CD14-positive monocyte (primary cell): ENCODE results near the gene C10orf67. TPM values are rescaled to one million over a fixed set of nuclear protein-coding genes. Genes with fewer than 3 reads are reported as not detected.

ENCODE experiments used
- DNase-seq, 3 donors: peaks; one replicate each; pipeline ENCODE4 v3.0.0-alpha.2; 2011 to 2022
- H2AFZ ChIP-seq: 2 replicates; pipeline ENCODE4 v1.6.0; 2012; ENCODE audit warnings: mild to moderate bottlenecking, low read depth, low read length, inconsistent platforms; ENCODE audit not compliant: insufficient read depth, poor library complexity, severe bottlenecking
- H3K27ac ChIP-seq, 2 donors: 1 replicate in 1 of 2; 2 replicates in 1 of 2; pipeline ENCODE4 v1.5.1; 2012 to 2013; ENCODE audit warnings: low read length in 2 of 2, control low read depth in 1 of 2, inconsistent platforms in 1 of 2, low read depth in 1 of 2, mild to moderate bottlenecking in 1 of 2
- H3K27me3 ChIP-seq, 2 donors: one replicate each; pipeline versions ENCODE4 v1.6.0 to v1.6.1; 2011 to 2013; ENCODE audit warnings: low read length in 2 of 2; ENCODE audit not compliant: control insufficient read depth in 2 of 2, insufficient read depth in 2 of 2
- H3K36me3 ChIP-seq, 2 donors: replicated peaks in 1 of 2; 1 replicate in 1 of 2; 2 replicates in 1 of 2; pipeline versions ENCODE4 v1.5.1 to v1.6.1; 2012 to 2013; ENCODE audit warnings: low read length in 2 of 2, control low read depth in 1 of 2, inconsistent platforms in 1 of 2, mild to moderate bottlenecking in 1 of 2; ENCODE audit not compliant: insufficient read depth in 2 of 2, control insufficient read depth in 1 of 2
- H3K4me1 ChIP-seq, 2 donors: 1 replicate in 1 of 2; 2 replicates in 1 of 2; pipeline versions ENCODE4 v1.5.1 to v1.6.1; 2012 to 2013; ENCODE audit warnings: low read length in 2 of 2, control low read depth in 1 of 2, inconsistent platforms in 1 of 2, mild to moderate bottlenecking in 1 of 2, moderate library complexity in 1 of 2; ENCODE audit not compliant: insufficient read depth in 2 of 2, control insufficient read depth in 1 of 2
- H3K4me2 ChIP-seq: replicated peaks from 2 replicates; pipeline ENCODE3; 2012; ENCODE audit warnings: low read length, moderate library complexity, mild to moderate bottlenecking; ENCODE audit not compliant: poor library complexity, severe bottlenecking; ENCODE audit errors: extremely low read depth
- H3K4me3 ChIP-seq, 3 experiments: fragments of 200-600 bp in 1 of 3; sonication (generic) in 1 of 3; replicated peaks in 1 of 3; 1 replicate in 2 of 3; 2 replicates in 1 of 3; pipeline ENCODE4 v1.5.1; 2011 to 2013; ENCODE audit warnings: low read length in 3 of 3, mild to moderate bottlenecking in 3 of 3, control low read depth in 2 of 3, low read depth in 2 of 3, inconsistent platforms in 1 of 3, moderate library complexity in 1 of 3
- H3K79me2 ChIP-seq: 2 replicates; pipeline ENCODE4 v1.6.0; 2012; ENCODE audit warnings: mild to moderate bottlenecking, control low read depth, inconsistent platforms, low read length, moderate library complexity; ENCODE audit not compliant: insufficient read depth
- H3K9ac ChIP-seq: 2 replicates; pipeline ENCODE4 v1.6.0; 2017; ENCODE audit warnings: low read length, mild to moderate bottlenecking; ENCODE audit not compliant: insufficient read depth, poor library complexity, severe bottlenecking
- H3K9me3 ChIP-seq, 2 donors: replicated peaks in 1 of 2; 1 replicate in 1 of 2; 2 replicates in 1 of 2; pipeline versions ENCODE4 v1.5.1 to v1.6.1; 2012 to 2013; ENCODE audit warnings: low read length in 2 of 2, control low read depth in 1 of 2; ENCODE audit not compliant: control insufficient read depth in 1 of 2, insufficient read depth in 1 of 2
- H4K20me1 ChIP-seq: 2 replicates; pipeline ENCODE4 v1.6.0; 2012; ENCODE audit warnings: mild to moderate bottlenecking, low read length, control low read depth, moderate library complexity; ENCODE audit not compliant: insufficient read depth
- H3K27ac Mint-ChIP-seq, 7 donors: one replicate each; pipeline ENCODE4 v1.8.0; 2020; ENCODE audit warnings: mild to moderate bottlenecking in 7 of 7, mixed read lengths in 7 of 7, moderate library complexity in 6 of 7, inconsistent platforms in 2 of 7
- H3K27me3 Mint-ChIP-seq, 3 donors: one replicate each; pipeline ENCODE4 v1.8.0; 2021 to 2022; ENCODE audit warnings: low read depth in 3 of 3, mild to moderate bottlenecking in 3 of 3, mixed read lengths in 3 of 3, moderate library complexity in 3 of 3, inconsistent platforms in 1 of 3
- H3K36me3 Mint-ChIP-seq, 2 donors: one replicate each; pipeline ENCODE4 v1.8.0; 2020; ENCODE audit warnings: mixed read lengths in 2 of 2, inconsistent platforms in 1 of 2, mild to moderate bottlenecking in 1 of 2
- H3K4me1 Mint-ChIP-seq: one replicate; pipeline ENCODE4 v1.8.0; 2020; ENCODE audit warnings: mild to moderate bottlenecking, mixed read lengths
- H3K4me3 Mint-ChIP-seq, 2 donors: one replicate each; pipeline ENCODE4 v1.8.0; 2020; ENCODE audit warnings: mild to moderate bottlenecking in 2 of 2, mixed read lengths in 2 of 2, moderate library complexity in 1 of 2
- H3K9me3 Mint-ChIP-seq, 7 donors: one replicate each; pipeline ENCODE4 v1.8.0; 2020 to 2022; ENCODE audit warnings: mixed read lengths in 7 of 7, mild to moderate bottlenecking in 6 of 7, moderate library complexity in 6 of 7, inconsistent platforms in 2 of 7
- CTCF ChIP-seq: fragments of 200-600 bp; IDR thresholded peaks from one replicate; pipeline ENCODE4 v1.8.0; 2022; ENCODE audit warnings: antibody characterized with exemption, mild to moderate bottlenecking
- WGBS: methylation state at CpG from one replicate; pipeline ENCODE4 v1.1.5; 2013; ENCODE audit warnings: missing lambda C conversion rate; ENCODE audit not compliant: insufficient coverage; 5-methylcytosine and 5-hydroxymethylcytosine counted together
- intact Hi-C, 2 donors: fragments of 100-400 bp; cut with micrococcal nuclease; formaldehyde crosslinking; loops; one replicate each; pipeline versions ENCODE4 v1.15.0 to v1.15.1; 2023
- polyA plus RNA-seq, 3 donors: library from polyadenylated mRNA; depleted of rRNA in 1 of 3; unstranded in 2 of 3; stranded (reverse) in 1 of 3; fragments of 300-500 nt in 2 of 3; fragments of >200 nt in 1 of 3; fragmentation: Illumina TruSeq in 2 of 3; gene quantifications; 1 replicate in 2 of 3; 2 replicates in 1 of 3; pipeline ENCODE4 v1.2.3, GENCODE V29; 2012 to 2021

C10orf67 gene
- polyA plus RNA-seq, 3 donors: not detected

- H3K79me2 ChIP-seq: no peaks in the 10 kb centered on the region
- no peak overlapping the region for H3K9ac ChIP-seq
- Mint-ChIP-seq H3K27ac (no peak overlapping the region), H3K27me3 (peaks cover 10 to 22% (median 12%) of the 10 kb centered on the region in 3 donors), H3K9me3 (peaks cover 2 to 22% (median 5%) of the 10 kb centered on the region in 7 donors), H3K4me3 (no peak overlapping the region), H3K36me3 (no peaks in the 10 kb centered on the region), H3K4me1 (no peaks in the 10 kb centered on the region)
- no peaks in the 10 kb centered on the region for H4K20me1 ChIP-seq
- no peak for TF ChIP-seq CTCF
- H3K4me3 ChIP-seq: no peak overlapping the region
- intact Hi-C loops: no loop called here
- no peak overlapping the region for H3K4me2 ChIP-seq
- DNase-seq: no peak
- WGBS: no CpG with 5 or more reads among the region's 5 CpGs
- H2AFZ ChIP-seq: no peak overlapping the region
- no peaks in the 10 kb centered on the region for H3K36me3 ChIP-seq
- H3K9me3 ChIP-seq: peaks cover 0 to 5% of the 10 kb centered on the region in 2 donors
- no peaks in the 10 kb centered on the region for H3K4me1 ChIP-seq
- no peak overlapping the region for H3K27ac ChIP-seq
- H3K27me3 ChIP-seq: peaks cover 3 to 9% of the 10 kb centered on the region in 2 donors
These were observed 17.9 kb downstream of the C10orf67 start for GRCh38 chr10:23326544-23327307.

GRCh38 chr10:23325132-23325531 is 19.5 kb downstream of the C10orf67 start:
- no CpG with 5 or more reads among the region's 1 CpG for WGBS
- no peak overlapping the region for H3K4me3 ChIP-seq
- no peak overlapping the region for H2AFZ ChIP-seq
- no peaks in the 10 kb centered on the region for H3K79me2 ChIP-seq
- intact Hi-C loops: no loop called here
- Mint-ChIP-seq H3K27ac (no peak overlapping the region), H3K27me3 (peaks cover 12 to 20% (median 12%) of the 10 kb centered on the region in 3 donors), H3K36me3 (no peaks in the 10 kb centered on the region), H3K4me1 (no peaks in the 10 kb centered on the region), H3K4me3 (peak overlapping the region in 1 of 2 donors; percentile 59), H3K9me3 (peaks cover 0 to 14% (median 2%) of the 10 kb centered on the region in 7 donors)
- H3K4me1 ChIP-seq: no peaks in the 10 kb centered on the region
- H3K27ac ChIP-seq: no peak overlapping the region
- H3K9ac ChIP-seq: no peak overlapping the region
- H4K20me1 ChIP-seq: no peaks in the 10 kb centered on the region
- DNase-seq: no peak
- H3K36me3 ChIP-seq: no peaks in the 10 kb centered on the region
- H3K27me3 ChIP-seq: peaks cover 3 to 9% of the 10 kb centered on the region in 2 donors
- peaks cover 0 to 2% of the 10 kb centered on the region in 2 donors for H3K9me3 ChIP-seq
- TF ChIP-seq CTCF: no peak
- H3K4me2 ChIP-seq: no peak overlapping the region
